ENCODE measurements around the gene CARMIL1. TPM values are rescaled to one million over a fixed set of nuclear protein-coding genes. Genes with fewer than 3 reads are reported as not detected.

Gene CARMIL1
- total RNA-seq, 4 donors from 2014 or later: 13.9 to 47.6 (median 30.4) TPM

- no peak for TF ChIP-seq CTCF (IDR thresholded peaks at IDR 0.05; ENCODE audit: low read depth)
These were observed 341.2 kb downstream of the CARMIL1 start for GRCh38 chr6:25620391-25620790.

DNA sequence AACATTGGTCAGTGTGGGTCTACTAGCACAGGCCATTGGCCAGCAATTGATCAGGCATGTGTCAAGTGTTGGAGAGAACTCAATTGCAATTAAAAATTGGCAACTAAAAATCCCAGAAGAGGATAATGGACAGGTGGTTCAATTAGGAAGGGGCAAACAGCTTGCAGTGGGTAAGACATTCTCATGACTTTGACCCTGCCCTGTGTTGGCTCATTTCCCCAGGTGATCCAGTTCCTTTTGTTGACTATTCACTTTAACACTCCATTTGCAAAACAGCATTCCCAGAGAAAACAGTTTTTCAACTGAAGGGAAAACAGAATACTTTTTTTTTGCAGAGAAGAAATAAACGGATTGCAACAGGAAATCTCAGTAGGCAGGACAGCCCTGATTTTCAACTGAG is 343.9 kb downstream of the CARMIL1 start:
- TF ChIP-seq CTCF (IDR thresholded peaks at IDR 0.05; ENCODE audit: low read depth): no peak

GRCh38 chr6:25623879-25624278 is 344.7 kb downstream of the CARMIL1 start:
- TF ChIP-seq CTCF (IDR thresholded peaks at IDR 0.05; ENCODE audit: low read depth): no peak

DNA sequence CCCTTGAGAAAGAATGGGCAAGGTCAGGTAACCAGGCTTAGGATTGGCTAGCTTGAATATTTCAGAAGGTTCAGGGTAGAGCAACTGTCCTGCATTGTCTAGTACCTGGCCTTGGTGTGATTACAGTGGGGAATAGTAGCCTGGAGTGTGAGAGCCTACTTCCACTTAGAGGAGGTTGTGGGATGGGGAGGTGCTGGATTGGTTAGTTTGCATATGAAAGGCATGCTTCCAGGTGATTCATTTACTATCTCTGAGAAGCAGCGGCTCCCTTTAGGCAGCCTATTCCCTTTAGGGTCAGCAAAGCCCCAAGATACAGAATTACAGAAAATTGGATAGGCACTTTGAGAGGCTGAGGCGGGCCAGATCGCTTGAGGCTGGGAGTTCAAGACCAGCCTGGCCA is 347.8 kb downstream of the CARMIL1 start:
- TF ChIP-seq CTCF (IDR thresholded peaks at IDR 0.05; ENCODE audit: low read depth): no peak

DNA sequence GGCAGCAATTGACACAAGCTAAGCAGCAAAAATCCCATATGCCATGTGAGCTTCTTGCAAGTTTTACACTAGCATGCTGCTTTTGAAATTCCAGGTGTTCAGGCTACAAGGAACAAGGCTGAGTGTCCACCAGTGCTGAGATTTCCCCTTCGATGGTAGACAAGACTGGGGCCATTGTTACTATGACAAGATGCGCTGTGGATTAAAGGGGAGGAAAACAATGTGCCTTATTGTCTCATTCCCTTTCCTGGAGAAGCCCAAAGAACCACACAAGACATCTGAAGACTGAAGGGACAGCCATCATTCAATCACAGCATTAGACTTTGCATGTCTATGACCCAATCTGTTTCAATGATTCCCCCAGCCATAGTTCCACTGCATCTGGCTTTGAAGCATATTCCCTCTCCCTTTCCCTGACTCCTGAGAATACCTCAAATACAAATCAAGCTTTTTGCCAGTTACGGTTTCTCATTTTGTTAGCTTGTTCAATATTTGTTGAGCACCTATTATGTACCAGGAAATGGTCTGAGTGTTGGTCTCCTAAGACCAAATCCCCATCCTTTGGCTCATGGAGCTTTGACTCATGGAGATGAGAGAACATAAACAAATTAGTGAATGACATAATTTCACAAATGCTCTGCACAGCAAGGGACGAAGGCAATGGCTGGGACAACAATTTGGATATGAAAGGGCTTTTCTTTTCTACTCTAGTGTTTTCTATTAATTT is 349.5 kb downstream of the CARMIL1 start:
- TF ChIP-seq CTCF (IDR thresholded peaks at IDR 0.05; ENCODE audit: low read depth): no peak

GRCh38 chr6:25629198-25629576 is 350.0 kb downstream of the CARMIL1 start:
- TF ChIP-seq CTCF (IDR thresholded peaks at IDR 0.05; ENCODE audit: low read depth): no peak

DNA sequence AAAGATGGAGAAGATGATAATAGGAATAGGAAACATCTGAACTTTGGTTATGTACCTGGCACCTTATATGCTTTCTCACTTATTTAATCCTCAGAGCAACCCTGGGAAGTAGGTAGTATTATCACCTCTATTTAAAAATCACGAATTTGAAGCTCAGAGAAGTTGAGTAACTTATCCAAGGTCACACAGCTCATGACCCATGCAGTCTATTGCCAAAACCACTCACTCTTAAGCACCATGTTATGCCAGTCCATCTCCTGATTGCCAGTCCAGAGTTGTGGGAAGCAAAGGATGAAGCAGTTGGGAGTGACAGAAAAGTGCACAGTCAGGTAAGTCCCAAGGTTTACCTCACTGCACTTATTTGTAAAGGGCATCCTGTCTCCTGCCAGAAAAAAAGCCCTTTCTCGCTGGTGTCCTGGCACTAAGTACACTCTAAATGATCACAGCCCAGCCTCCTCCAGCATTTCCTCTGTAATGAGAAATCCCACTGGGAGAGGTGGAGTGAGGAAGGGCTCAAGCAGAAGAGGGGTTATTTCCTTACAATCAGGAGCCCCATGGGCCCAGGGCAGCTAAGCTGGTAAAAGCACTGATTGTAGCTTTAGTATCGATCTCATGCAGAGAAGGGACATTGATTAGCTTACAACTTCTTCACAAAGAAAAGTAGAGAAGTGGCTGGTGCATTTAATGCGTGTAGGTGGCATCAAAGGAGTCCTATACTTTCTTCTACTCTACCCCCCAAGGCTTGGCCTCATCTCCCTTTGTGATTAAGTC is 351.5 kb downstream of the CARMIL1 start:
- TF ChIP-seq CTCF (IDR thresholded peaks at IDR 0.05; ENCODE audit: low read depth): no peak

Data from subcutaneous adipose tissue (tissue), 4 donors.